IMR-90 (cell line): ENCODE data around the gene EREG. TPM values are rescaled to one million over a fixed set of nuclear protein-coding genes. Genes with fewer than 3 reads are reported as not detected.
"Not testable (repeated sequence)": the region's sequence is repeated elsewhere in the genome, so short reads cannot be mapped to it uniquely, and the experiment has no call there.

Experiments
- ATAC-seq: fragments of 200-7000 bp; cut with Tn5 transposase; 2 replicates; pipeline ENCODE4 v1.9.1; 2020; ENCODE audit warnings: low read depth, mild to moderate bottlenecking, moderate library complexity
- BruUV-seq: library from RNA; stranded (reverse); fragments of 400-500 nt; replicated peaks from 2 replicates; lab custom pipeline; 2021; lab: Mats Ljungman, UMichigan
- CTCF ChIA-PET: fragments of 300-600 bp; formaldehyde crosslinking; extraction: SDS; loops from one replicate; lab custom pipeline; 2021; ENCODE audit warnings: antibody characterized with exemption; lab: Yijun Ruan, JAX
- POLR2A ChIA-PET: fragments of 300-600 bp; sonication (Branson Sonifier 250); formaldehyde crosslinking; loops from one replicate; lab custom pipeline; 2022; ENCODE audit warnings: antibody characterized with exemption; ENCODE audit not compliant: unreplicated experiment; lab: Charles Lee
- DNase-seq: peaks from one replicate; pipeline ENCODE4 v3.0.0; 2013
- H2AFZ ChIP-seq: replicated peaks from 2 replicates; pipeline ENCODE3; 2013; ENCODE audit warnings: low read length, mild to moderate bottlenecking; ENCODE audit not compliant: poor library complexity
- H2AK5ac ChIP-seq: 2 replicates; pipeline ENCODE4 v1.6.1; 2013; ENCODE audit warnings: low read depth, low read length, inconsistent platforms
- H2AK9ac ChIP-seq: replicated peaks from 2 replicates; pipeline ENCODE3; 2013; ENCODE audit warnings: mild to moderate bottlenecking, low read depth, low read length, moderate library complexity; ENCODE audit not compliant: poor library complexity
- H2BK120ac ChIP-seq: 2 replicates; pipeline ENCODE4 v1.6.1; 2013; ENCODE audit warnings: low read depth, low read length, inconsistent platforms
- H2BK15ac ChIP-seq: 3 replicates; pipeline ENCODE4 v1.6.1; 2013; ENCODE audit warnings: low read depth, low read length, inconsistent platforms
- H2BK20ac ChIP-seq: 2 replicates; pipeline ENCODE4 v1.6.1; 2013; ENCODE audit warnings: low read depth, mild to moderate bottlenecking, inconsistent platforms, low read length, moderate library complexity
- H2BK5ac ChIP-seq: 2 replicates; pipeline ENCODE4 v1.6.1; 2013; ENCODE audit warnings: mild to moderate bottlenecking, low read depth, low read length, inconsistent platforms; ENCODE audit not compliant: poor library complexity, severe bottlenecking
- H3K14ac ChIP-seq: replicated peaks from 2 replicates; pipeline ENCODE4 v1.6.1; 2013; ENCODE audit warnings: low read depth, low read length, inconsistent platforms
- H3K18ac ChIP-seq: 2 replicates; pipeline ENCODE4 v1.6.1; 2013; ENCODE audit warnings: low read depth, low read length, control low read depth
- H3K23ac ChIP-seq: 2 replicates; pipeline ENCODE4 v1.6.1; 2013; ENCODE audit warnings: low read depth, low read length, inconsistent platforms
- H3K27ac ChIP-seq: 2 replicates; pipeline ENCODE4 v1.5.1; 2013; ENCODE audit warnings: mild to moderate bottlenecking, control low read depth, low read length; ENCODE audit not compliant: insufficient read depth
- H3K27me3 ChIP-seq: 2 replicates; pipeline ENCODE4 v1.6.1; 2013; ENCODE audit warnings: low read length; ENCODE audit not compliant: control insufficient read depth, insufficient read depth
- H3K36me3 ChIP-seq: 2 replicates; pipeline ENCODE4 v1.6.1; 2013; ENCODE audit warnings: low read length, mixed read lengths; ENCODE audit not compliant: control insufficient read depth, insufficient read depth
- H3K4ac ChIP-seq: 2 replicates; pipeline ENCODE4 v1.6.1; 2013; ENCODE audit warnings: low read depth, low read length, inconsistent platforms
- H3K4me1 ChIP-seq: 2 replicates; pipeline ENCODE4 v1.6.1; 2013; ENCODE audit warnings: low read length, mixed read lengths; ENCODE audit not compliant: control insufficient read depth, insufficient read depth
- H3K4me2 ChIP-seq: 2 replicates; pipeline ENCODE4 v1.6.1; 2013; ENCODE audit warnings: low read depth, mild to moderate bottlenecking, control low read depth, low read length, moderate library complexity
- H3K4me3 ChIP-seq: 2 replicates; pipeline ENCODE4 v1.5.1; 2013; ENCODE audit warnings: low read depth, mild to moderate bottlenecking, control low read depth, low read length, moderate library complexity; ENCODE audit not compliant: insufficient read depth
- H3K56ac ChIP-seq: 2 replicates; pipeline ENCODE4 v1.6.1; 2013; ENCODE audit warnings: low read length, inconsistent platforms; ENCODE audit not compliant: insufficient read depth; ENCODE audit errors: extremely low read depth
- H3K79me1 ChIP-seq, 2 experiments: 2 replicates each; pipeline ENCODE4 v1.6.1; 2013; ENCODE audit warnings: low read length in 2 of 2, inconsistent platforms in 1 of 2, low read depth in 1 of 2
- H3K9ac ChIP-seq: 2 replicates; pipeline ENCODE4 v1.6.1; 2013; ENCODE audit warnings: low read depth, low read length, control low read depth
- H3K9me1 ChIP-seq: 2 replicates; pipeline ENCODE4 v1.6.1; 2013; ENCODE audit warnings: low read length, inconsistent platforms; ENCODE audit not compliant: insufficient read depth
- H3K9me3 ChIP-seq: 2 replicates; pipeline ENCODE4 v1.6.1; 2013; ENCODE audit warnings: low read length; ENCODE audit not compliant: control insufficient read depth, insufficient read depth
- H4K20me1 ChIP-seq: 2 replicates; pipeline ENCODE4 v1.6.1; 2013; ENCODE audit warnings: low read length, inconsistent platforms; ENCODE audit not compliant: insufficient read depth
- H4K5ac ChIP-seq: 2 replicates; pipeline ENCODE4 v1.6.1; 2013; ENCODE audit warnings: mild to moderate bottlenecking, low read depth, low read length, control low read depth
- H4K8ac ChIP-seq, 2 experiments: 2 replicates each; pipeline ENCODE4 v1.6.1; 2013; ENCODE audit warnings: low read depth in 2 of 2, low read length in 2 of 2, control low read depth in 1 of 2, inconsistent platforms in 1 of 2
- H4K91ac ChIP-seq: 2 replicates; pipeline ENCODE4 v1.6.1; 2013; ENCODE audit warnings: low read depth, low read length, inconsistent platforms; ENCODE audit not compliant: insufficient read depth
- WGBS, 2 experiments: methylation state at CpG; one replicate each; pipeline versions ENCODE4 v1.1.5 to v1.1.7; 2013; ENCODE audit warnings: missing lambda C conversion rate in 2 of 2; ENCODE audit not compliant: insufficient read length in 1 of 2; ENCODE audit errors: extremely low coverage in 2 of 2; 5-methylcytosine and 5-hydroxymethylcytosine counted together
- dilution Hi-C: fragments of 300-500 bp; cut with HindIII; formaldehyde crosslinking; loops from one replicate; pipeline ENCODE4 v1.14.3; 2018; ENCODE audit warnings: low sequenced_read_pairs; ENCODE audit not compliant: unreplicated experiment
- in situ Hi-C: fragments of 300-500 bp; cut with MboI; formaldehyde crosslinking; loops from 3 replicates; pipeline ENCODE4 v1.14.3; 2019; ENCODE audit warnings: low sequenced_read_pairs, inconsistent platforms, mixed read lengths
- intact Hi-C: fragments of 100-400 bp; cut with micrococcal nuclease; formaldehyde crosslinking; loops from 2 replicates; pipeline ENCODE4 v1.10.0; 2022
- polyA plus RNA-seq, 3 experiments: library from polyadenylated mRNA; depleted of rRNA; stranded (reverse); fragments of >200 nt; gene quantifications; 2 replicates each; pipeline ENCODE4 v1.2.3, GENCODE V29; 2012; ENCODE audit warnings: low replicate concordance in 1 of 3
- total RNA-seq: library from RNA; depleted of rRNA; stranded (reverse); fragments of >200 nt; gene quantifications from 2 replicates; pipeline ENCODE4 v1.2.3, GENCODE V29; 2012

Gene EREG
- total and polyA plus RNA-seq, 2 of the 4 experiments (the other 2 are of a cell fraction), result 0.26 to 0.36 TPM

GRCh38 chr4:74398894-74399589 lies 34.1 kb downstream of the EREG start:
- H3K4me3 ChIP-seq, dilution Hi-C loops, H3K4me2 ChIP-seq, H2AK9ac ChIP-seq, H3K79me1 ChIP-seq, H3K9ac ChIP-seq, H2BK20ac ChIP-seq, H3K14ac ChIP-seq, H3K27me3 ChIP-seq, H3K9me3 ChIP-seq, H3K23ac ChIP-seq, H3K4ac ChIP-seq, H2AFZ ChIP-seq, CTCF ChIA-PET, H2AK5ac ChIP-seq, H4K8ac ChIP-seq, H2BK5ac ChIP-seq, H2BK15ac ChIP-seq, DNase-seq, H4K20me1 ChIP-seq, H3K4me1 ChIP-seq, H4K5ac ChIP-seq, in situ Hi-C loops, H2BK120ac ChIP-seq, H3K9me1 ChIP-seq, BruUV-seq, H3K27ac ChIP-seq, H3K36me3 ChIP-seq, ATAC-seq, POLR2A ChIA-PET, H3K18ac ChIP-seq, H4K91ac ChIP-seq, H3K56ac ChIP-seq, intact Hi-C loops: not testable (repeated sequence)
- WGBS, 2 experiments, result 80% methylated on average over 3 of the region's 32 CpGs; no CpG with 5 or more reads in 1 of the 2 experiments
